RWPE2 (cell line): ENCODE results near the gene NANOS1.

Experiments
- ATAC-seq: fragments of 200-7000 bp; cut with Tn5 transposase; 3 replicates; pipeline ENCODE4 v1.9.1; 2021; ENCODE audit warnings: low read depth
- DNase-seq: peaks from one replicate; pipeline ENCODE4 v3.0.0-alpha.2; 2020; ENCODE audit warnings: low spot score
- H3K27ac ChIP-seq: fragments of 450-650 bp; 2 replicates; pipeline ENCODE4 v1.5.1; 2017; ENCODE audit warnings: mild to moderate bottlenecking; ENCODE audit not compliant: poor library complexity, severe bottlenecking
- H3K27me3 ChIP-seq: fragments of 250-450 bp; sonication (Bioruptor Pico); 2 replicates; pipeline ENCODE4 v1.5.1; 2021; ENCODE audit warnings: mild to moderate bottlenecking, moderate library complexity; ENCODE audit not compliant: insufficient read depth, poor library complexity, severe bottlenecking
- H3K36me3 ChIP-seq: fragments of 250-450 bp; sonication (Bioruptor Pico); 2 replicates; pipeline ENCODE4 v1.5.1; 2020; ENCODE audit warnings: low read depth, mild to moderate bottlenecking, moderate library complexity
- H3K4me1 ChIP-seq: fragments of 250-450 bp; sonication (Bioruptor Pico); 2 replicates; pipeline ENCODE4 v1.5.1; 2021; ENCODE audit warnings: mild to moderate bottlenecking, moderate library complexity; ENCODE audit not compliant: insufficient read depth, poor library complexity, severe bottlenecking
- H3K4me3 ChIP-seq: fragments of 250-450 bp; sonication (Bioruptor Pico); 2 replicates; pipeline ENCODE4 v1.5.1; 2021; ENCODE audit warnings: mild to moderate bottlenecking, moderate library complexity; ENCODE audit not compliant: severe bottlenecking
- H3K9me3 ChIP-seq: fragments of 250-450 bp; sonication (Bioruptor Pico); 2 replicates; pipeline ENCODE4 v1.5.1; 2021; ENCODE audit warnings: mild to moderate bottlenecking, moderate library complexity; ENCODE audit not compliant: severe bottlenecking
- TF ChIP-seq, protein P1 (sequence below): fragments of 450-650 bp; IDR thresholded peaks from one replicate; pipeline ENCODE4 v1.5.1; 2017; ENCODE audit warnings: mild to moderate bottlenecking, moderate library complexity; ENCODE audit not compliant: poor library complexity, severe bottlenecking

The NANOS1 gene

DNA sequence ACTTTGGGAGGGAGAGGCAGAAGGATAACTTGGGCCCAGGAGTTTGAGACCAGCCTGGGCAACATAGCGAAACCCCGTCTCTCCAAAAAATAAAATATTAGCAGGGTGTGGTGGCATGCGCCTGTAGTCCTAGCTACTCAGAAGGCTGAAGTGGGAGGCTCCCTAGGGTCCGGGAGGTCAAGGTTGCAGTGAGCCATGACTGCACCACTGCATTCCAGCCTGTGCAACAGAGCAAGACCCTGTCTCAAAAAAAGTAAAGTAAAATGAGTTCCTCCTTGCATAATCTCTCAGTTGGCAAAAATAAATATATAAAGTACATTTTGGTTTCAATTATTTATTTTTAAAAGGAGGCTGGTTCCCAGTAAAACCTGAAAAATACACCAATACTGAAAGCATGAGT is 11.8 kb downstream of the NANOS1 start:
- no peaks in the 10 kb centered on the region for H3K4me1 ChIP-seq
- ATAC-seq (no peak), DNase-seq (no peak)
- peaks cover 100% of the 10 kb centered on the region for H3K36me3 ChIP-seq
- H3K9me3 ChIP-seq = no peaks in the 10 kb centered on the region
- no peaks in the 10 kb centered on the region for H3K27me3 ChIP-seq
- H3K27ac ChIP-seq = no peak overlapping the region
- TF ChIP-seq, protein P1, sequence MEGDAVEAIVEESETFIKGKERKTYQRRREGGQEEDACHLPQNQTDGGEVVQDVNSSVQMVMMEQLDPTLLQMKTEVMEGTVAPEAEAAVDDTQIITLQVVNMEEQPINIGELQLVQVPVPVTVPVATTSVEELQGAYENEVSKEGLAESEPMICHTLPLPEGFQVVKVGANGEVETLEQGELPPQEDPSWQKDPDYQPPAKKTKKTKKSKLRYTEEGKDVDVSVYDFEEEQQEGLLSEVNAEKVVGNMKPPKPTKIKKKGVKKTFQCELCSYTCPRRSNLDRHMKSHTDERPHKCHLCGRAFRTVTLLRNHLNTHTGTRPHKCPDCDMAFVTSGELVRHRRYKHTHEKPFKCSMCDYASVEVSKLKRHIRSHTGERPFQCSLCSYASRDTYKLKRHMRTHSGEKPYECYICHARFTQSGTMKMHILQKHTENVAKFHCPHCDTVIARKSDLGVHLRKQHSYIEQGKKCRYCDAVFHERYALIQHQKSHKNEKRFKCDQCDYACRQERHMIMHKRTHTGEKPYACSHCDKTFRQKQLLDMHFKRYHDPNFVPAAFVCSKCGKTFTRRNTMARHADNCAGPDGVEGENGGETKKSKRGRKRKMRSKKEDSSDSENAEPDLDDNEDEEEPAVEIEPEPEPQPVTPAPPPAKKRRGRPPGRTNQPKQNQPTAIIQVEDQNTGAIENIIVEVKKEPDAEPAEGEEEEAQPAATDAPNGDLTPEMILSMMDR = no peak
- H3K4me3 ChIP-seq = no peak overlapping the region

DNA sequence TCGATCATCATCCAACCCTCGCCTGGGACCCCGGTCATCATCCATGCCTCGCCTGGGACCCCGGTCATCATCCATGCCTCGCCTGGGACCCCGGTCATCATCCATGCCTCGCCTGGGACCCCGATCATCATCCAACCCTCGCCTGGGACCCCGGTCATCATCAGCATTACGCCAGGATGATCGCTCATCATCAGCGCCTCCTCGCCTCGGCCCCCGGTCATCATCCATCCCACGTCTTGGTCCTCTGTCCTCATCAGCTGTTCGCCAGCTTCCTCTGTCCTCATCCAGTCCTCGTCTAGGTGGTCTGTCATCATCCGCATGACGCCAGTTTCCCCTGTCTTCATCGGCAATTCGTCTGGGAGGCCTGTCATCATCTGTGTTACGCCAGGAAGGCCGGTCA is 12.7 kb downstream of the NANOS1 start:
- H3K27me3 ChIP-seq = no peaks in the 10 kb centered on the region
- no peak for ATAC-seq
- no peak overlapping the region for H3K4me3 ChIP-seq
- TF ChIP-seq, protein P1 = no peak
- H3K27ac ChIP-seq = no peak overlapping the region
- no peaks in the 10 kb centered on the region for H3K4me1 ChIP-seq
- peaks cover 100% of the 10 kb centered on the region for H3K36me3 ChIP-seq
- no peaks in the 10 kb centered on the region for H3K9me3 ChIP-seq
- DNase-seq = no peak

DNA sequence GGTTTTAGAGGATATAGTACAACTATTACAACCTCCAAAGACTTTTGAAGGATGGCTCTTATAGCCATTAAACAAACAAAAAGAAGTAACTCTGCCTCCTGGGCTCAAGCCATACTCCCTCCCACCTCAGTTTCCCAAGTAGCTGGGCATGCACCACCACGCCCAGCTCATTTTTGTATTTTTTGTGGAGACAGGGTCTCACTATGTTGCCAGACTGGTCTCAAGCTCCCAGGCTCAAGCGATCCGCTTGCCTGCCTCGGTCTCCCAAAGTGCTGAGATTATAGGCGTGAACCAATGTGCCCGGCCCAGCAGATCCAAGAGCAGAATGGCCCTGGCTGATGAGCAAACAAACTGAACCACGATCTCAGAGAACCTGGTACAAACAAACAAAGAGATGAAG is 16.0 kb downstream of the NANOS1 start:
- TF ChIP-seq, protein P1 = no peak
- Histone ChIP-seq H3K27me3 (no peaks in the 10 kb centered on the region), H3K27ac (no peak overlapping the region), H3K36me3 (peaks cover 99% of the 10 kb centered on the region), H3K9me3 (no peaks in the 10 kb centered on the region), H3K4me3 (no peak overlapping the region), H3K4me1 (no peaks in the 10 kb centered on the region)
- DNase-seq = no peak
- no peak for ATAC-seq

DNA sequence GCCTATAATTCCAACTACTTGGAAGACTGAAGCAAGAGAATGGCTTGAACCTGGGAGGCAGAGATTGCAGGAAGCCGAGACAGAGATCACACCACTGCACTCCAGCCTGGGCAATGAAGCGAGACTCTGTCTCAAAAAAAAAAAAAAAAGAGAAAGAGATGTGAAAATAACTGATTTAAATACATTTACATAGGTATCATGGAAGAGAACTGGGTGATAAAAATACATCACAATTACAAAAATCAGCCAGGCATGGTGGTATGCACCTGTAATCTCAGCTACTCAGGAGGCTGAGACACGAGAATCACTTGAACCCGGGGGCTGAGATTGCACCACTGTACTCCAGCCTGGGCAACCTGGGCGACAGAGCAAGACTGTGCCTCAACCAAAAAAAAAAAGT is 19.8 kb downstream of the NANOS1 start:
- Histone ChIP-seq H3K27me3 (no peaks in the 10 kb centered on the region), H3K36me3 (peaks cover 99% of the 10 kb centered on the region), H3K27ac (no peak overlapping the region), H3K4me3 (no peak overlapping the region), H3K9me3 (no peaks in the 10 kb centered on the region), H3K4me1 (no peaks in the 10 kb centered on the region)
- ATAC-seq (no peak), DNase-seq (no peak)
- TF ChIP-seq, protein P1 = no peak

DNA sequence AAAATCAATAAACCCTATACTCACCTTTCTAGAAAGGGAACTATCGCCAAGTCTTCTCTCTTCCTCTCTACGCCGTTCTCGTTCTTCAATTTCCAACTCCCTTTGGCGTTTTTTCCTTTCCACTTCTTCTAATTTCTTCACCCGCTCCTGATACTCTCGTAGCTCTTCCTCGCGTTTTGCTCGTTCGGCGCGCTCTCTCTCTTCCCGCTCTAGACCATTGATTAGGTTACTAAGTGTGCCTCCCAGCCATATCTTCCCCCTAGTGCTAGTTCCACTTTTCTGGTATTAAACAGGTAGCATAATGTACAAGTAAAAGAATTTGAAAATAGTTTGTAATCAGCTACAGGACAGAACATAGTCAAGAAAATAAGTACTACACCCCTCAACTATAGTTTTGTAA is 20.3 kb downstream of the NANOS1 start:
- Histone ChIP-seq H3K9me3 (no peaks in the 10 kb centered on the region), H3K27ac (no peak overlapping the region), H3K36me3 (peaks cover 99% of the 10 kb centered on the region), H3K4me1 (no peaks in the 10 kb centered on the region), H3K27me3 (no peaks in the 10 kb centered on the region), H3K4me3 (no peak overlapping the region)
- ATAC-seq (no peak), DNase-seq (no peak)
- TF ChIP-seq, protein P1 = no peak
